ENCODE measurements around the gene GMPPA. TPM values are rescaled to one million over a fixed set of nuclear protein-coding genes. Genes with fewer than 3 reads are reported as not detected.

The GMPPA gene
- total RNA-seq, 4 donors from 2014 or later, result 26.5 to 50.6 (median 42.6) TPM

DNA sequence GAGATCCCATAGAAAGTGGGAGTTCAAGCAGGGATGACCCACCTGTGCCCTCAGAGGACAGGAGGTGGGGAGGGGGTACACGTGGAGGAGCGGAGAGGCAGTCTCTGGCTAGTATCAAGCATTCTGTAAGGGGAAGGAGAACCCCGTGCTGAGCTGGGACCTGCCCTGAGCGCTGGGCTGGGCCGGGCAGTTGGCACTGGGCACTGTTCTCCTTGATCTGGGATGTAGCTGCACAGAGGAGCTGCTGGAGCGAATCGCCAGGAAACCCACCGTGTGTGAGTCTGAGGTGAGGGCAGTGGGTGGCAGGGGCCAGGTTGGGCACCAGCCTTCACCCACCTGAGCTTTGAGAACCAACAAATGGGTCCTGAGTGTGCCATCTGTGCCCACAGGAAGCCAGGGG, 19.8 kb upstream of the GMPPA start:
- H3K36me3 ChIP-seq, result no peaks in the 10 kb centered on the region

DNA sequence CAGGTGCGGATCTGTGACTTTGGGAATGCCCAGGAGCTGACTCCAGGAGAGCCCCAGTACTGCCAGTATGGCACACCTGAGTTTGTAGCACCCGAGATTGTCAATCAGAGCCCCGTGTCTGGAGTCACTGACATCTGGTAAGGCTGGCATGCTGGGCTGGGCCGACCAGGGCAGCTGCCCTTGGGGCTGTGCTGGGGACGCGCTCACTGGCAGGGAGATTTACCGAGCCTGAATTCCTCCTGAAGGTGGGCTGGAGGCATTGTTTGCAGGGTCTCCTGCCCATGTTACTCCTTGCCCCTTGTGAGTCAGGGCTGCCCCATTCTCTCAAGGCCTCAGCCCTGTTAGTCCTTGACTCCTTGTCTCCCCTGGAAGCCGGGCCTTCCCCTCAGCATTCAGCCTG, 18.7 kb upstream of the GMPPA start:
- H3K36me3 ChIP-seq, result no peaks in the 10 kb centered on the region
- 93 to 95% methylated on average over 7 to 8 of the region's 8 CpGs for WGBS, 2 donors
- H3K27ac ChIP-seq, result no peak overlapping the region
- H3K4me3 ChIP-seq (replicated peaks in 1 of 3), result no peak overlapping the region
- no peaks in the 10 kb centered on the region for H3K9me3 ChIP-seq
- intact Hi-C loops (cut with DNase I), result no loop called here
- H3K4me1 ChIP-seq, result peaks cover 16 to 29% of the 10 kb centered on the region in 2 donors
- DNase-seq, result no peak
- TF ChIP-seq POLR2A (IDR thresholded peaks at IDR 0.05), result no peak
- TF ChIP-seq, protein P1, sequence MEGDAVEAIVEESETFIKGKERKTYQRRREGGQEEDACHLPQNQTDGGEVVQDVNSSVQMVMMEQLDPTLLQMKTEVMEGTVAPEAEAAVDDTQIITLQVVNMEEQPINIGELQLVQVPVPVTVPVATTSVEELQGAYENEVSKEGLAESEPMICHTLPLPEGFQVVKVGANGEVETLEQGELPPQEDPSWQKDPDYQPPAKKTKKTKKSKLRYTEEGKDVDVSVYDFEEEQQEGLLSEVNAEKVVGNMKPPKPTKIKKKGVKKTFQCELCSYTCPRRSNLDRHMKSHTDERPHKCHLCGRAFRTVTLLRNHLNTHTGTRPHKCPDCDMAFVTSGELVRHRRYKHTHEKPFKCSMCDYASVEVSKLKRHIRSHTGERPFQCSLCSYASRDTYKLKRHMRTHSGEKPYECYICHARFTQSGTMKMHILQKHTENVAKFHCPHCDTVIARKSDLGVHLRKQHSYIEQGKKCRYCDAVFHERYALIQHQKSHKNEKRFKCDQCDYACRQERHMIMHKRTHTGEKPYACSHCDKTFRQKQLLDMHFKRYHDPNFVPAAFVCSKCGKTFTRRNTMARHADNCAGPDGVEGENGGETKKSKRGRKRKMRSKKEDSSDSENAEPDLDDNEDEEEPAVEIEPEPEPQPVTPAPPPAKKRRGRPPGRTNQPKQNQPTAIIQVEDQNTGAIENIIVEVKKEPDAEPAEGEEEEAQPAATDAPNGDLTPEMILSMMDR (IDR thresholded peaks at IDR 0.05), result no peak
- peaks cover 14% of the 10 kb centered on the region for H3K27me3 ChIP-seq

More for the DNA sequence above, 19.8 kb upstream of the GMPPA start:
- Histone ChIP-seq H3K27ac (no peak overlapping the region), H3K9me3 (no peaks in the 10 kb centered on the region), H3K4me1 (peaks cover 12 to 18% of the 10 kb centered on the region in 2 donors), H3K27me3 (peaks cover 4% of the 10 kb centered on the region), H3K4me3 (replicated peaks in 1 of 3) (no peak overlapping the region)
- no peak for DNase-seq
- intact Hi-C loops (cut with DNase I), result loop anchor here (5.0 kb wide), 1 partner anchor 48 kb away; no protein-coding TSS in a partner anchor
- no peak for TF ChIP-seq POLR2A (IDR thresholded peaks at IDR 0.05)
- TF ChIP-seq, protein P1 (IDR thresholded peaks at IDR 0.05), result no peak
- WGBS, 2 donors, result 85 to 88% methylated on average over 5 to 8 of the region's 8 CpGs

DNA sequence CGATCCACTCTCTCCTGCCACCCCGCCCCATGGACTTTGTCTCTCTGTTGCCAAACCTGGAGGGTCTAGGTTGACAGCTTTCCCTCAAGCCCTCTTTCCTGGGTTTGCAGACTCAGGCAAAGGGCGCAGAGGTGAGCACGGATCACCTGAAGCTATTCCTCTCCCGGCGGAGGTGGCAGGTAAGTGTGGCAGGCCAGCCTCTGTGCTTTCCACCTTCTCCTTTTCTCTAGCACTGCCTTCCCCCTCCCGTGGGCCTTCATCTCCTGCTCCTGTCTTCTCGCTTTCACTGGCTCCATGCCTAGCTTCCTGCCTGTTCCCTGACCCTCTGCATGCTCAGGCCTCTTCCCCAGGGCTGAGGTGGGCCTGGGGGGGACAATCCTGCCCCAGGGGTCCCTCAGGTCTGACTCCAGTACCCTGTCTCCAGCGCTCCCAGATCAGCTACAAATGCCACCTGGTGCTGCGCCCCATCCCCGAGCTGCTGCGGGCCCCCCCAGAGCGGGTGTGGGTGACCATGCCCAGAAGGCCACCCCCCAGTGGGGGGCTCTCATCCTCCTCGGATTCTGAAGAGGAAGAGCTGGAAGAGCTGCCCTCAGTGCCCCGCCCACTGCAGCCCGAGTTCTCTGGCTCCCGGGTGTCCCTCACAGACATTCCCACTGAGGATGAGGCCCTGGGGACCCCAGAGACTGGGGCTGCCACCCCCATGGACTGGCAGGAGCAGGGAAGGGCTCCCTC, 15.9 kb upstream of the GMPPA start:
- Histone ChIP-seq H3K9me3 (no peaks in the 10 kb centered on the region), H3K36me3 (no peaks in the 10 kb centered on the region), H3K27ac (no peak overlapping the region), H3K27me3 (peaks cover 21% of the 10 kb centered on the region), H3K4me1 (peaks cover 9 to 11% of the 10 kb centered on the region in 2 donors), H3K4me3 (replicated peaks in 1 of 3) (no peak overlapping the region)
- intact Hi-C loops (cut with DNase I), result no loop called here
- TF ChIP-seq, protein P1 (IDR thresholded peaks at IDR 0.05), result no peak
- no peak for TF ChIP-seq POLR2A (IDR thresholded peaks at IDR 0.05)
- 79 to 80% methylated on average over 11 to 17 of the region's 17 CpGs for WGBS, 2 donors
- no peak for DNase-seq

DNA sequence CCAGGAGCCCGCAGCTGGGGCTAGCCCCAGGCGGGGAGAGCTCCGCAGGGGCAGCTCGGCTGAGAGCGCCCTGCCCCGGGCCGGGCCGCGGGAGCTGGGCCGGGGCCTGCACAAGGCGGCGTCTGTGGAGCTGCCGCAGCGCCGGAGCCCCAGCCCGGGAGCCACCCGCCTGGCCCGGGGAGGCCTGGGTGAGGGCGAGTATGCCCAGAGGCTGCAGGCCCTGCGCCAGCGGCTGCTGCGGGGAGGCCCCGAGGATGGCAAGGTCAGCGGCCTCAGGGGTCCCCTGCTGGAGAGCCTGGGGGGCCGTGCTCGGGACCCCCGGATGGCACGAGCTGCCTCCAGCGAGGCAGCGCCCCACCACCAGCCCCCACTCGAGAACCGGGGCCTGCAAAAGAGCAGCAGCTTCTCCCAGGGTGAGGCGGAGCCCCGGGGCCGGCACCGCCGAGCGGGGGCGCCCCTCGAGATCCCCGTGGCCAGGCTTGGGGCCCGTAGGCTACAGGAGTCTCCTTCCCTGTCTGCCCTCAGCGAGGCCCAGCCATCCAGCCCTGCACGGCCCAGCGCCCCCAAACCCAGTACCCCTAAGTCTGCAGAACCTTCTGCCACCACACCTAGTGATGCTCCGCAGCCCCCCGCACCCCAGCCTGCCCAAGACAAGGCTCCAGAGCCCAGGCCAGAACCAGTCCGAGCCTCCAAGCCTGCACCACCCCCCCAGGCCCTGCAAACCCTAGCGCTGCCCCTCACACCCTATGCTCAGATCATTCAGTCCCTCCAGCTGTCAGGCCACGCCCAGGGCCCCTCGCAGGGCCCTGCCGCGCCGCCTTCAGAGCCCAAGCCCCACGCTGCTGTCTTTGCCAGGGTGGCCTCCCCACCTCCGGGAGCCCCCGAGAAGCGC, 15.0 kb upstream of the GMPPA start:
- peaks cover 9 to 11% of the 10 kb centered on the region in 2 donors for H3K4me1 ChIP-seq
- no peaks in the 10 kb centered on the region for H3K9me3 ChIP-seq
- no peak for TF ChIP-seq POLR2A (IDR thresholded peaks at IDR 0.05)
- TF ChIP-seq, protein P1 (IDR thresholded peaks at IDR 0.05), result no peak
- no peaks in the 10 kb centered on the region for H3K36me3 ChIP-seq
- no peak for DNase-seq
- no peak overlapping the region for H3K27ac ChIP-seq
- 20 to 23% methylated on average over 7 to 22 of the region's 58 CpGs for WGBS, 2 donors
- peaks cover 21% of the 10 kb centered on the region for H3K27me3 ChIP-seq
- intact Hi-C loops (cut with DNase I), result no loop called here
- no peak overlapping the region for H3K4me3 ChIP-seq (replicated peaks in 1 of 3)

All from thyroid gland (tissue), 4 donors.